ENCODE measurements around the gene APCS.

DNA sequence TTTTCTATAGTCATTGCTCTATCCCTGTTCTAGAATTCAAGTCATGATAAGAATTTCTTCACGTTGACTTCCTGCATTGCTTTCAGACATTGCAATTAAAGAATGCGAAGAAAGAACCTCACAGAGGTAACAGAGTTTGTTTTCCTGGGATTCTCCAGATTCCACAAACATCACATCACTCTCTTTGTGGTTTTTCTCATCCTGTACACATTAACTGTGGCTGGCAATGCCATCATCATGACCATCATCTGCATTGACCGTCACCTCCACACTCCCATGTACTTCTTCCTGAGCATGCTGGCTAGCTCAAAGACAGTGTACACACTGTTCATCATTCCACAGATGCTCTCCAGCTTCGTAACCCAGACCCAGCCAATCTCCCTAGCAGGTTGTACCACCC is 10.6 kb downstream of the APCS start:
- TF ChIP-seq, protein P1, sequence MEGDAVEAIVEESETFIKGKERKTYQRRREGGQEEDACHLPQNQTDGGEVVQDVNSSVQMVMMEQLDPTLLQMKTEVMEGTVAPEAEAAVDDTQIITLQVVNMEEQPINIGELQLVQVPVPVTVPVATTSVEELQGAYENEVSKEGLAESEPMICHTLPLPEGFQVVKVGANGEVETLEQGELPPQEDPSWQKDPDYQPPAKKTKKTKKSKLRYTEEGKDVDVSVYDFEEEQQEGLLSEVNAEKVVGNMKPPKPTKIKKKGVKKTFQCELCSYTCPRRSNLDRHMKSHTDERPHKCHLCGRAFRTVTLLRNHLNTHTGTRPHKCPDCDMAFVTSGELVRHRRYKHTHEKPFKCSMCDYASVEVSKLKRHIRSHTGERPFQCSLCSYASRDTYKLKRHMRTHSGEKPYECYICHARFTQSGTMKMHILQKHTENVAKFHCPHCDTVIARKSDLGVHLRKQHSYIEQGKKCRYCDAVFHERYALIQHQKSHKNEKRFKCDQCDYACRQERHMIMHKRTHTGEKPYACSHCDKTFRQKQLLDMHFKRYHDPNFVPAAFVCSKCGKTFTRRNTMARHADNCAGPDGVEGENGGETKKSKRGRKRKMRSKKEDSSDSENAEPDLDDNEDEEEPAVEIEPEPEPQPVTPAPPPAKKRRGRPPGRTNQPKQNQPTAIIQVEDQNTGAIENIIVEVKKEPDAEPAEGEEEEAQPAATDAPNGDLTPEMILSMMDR (IDR thresholded peaks at IDR 0.05; ENCODE audit: extremely low read depth in 1 of 2, insufficient read depth in 1 of 2, low read depth in 1 of 2, low read length in 2 of 2), result no peak
- TF ChIP-seq, protein P2, sequence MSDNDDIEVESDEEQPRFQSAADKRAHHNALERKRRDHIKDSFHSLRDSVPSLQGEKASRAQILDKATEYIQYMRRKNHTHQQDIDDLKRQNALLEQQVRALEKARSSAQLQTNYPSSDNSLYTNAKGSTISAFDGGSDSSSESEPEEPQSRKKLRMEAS (IDR thresholded peaks at IDR 0.05; ENCODE audit: insufficient read depth, insufficient read length), result no peak
- peak; percentile 45 for TF ChIP-seq POLR2A (IDR thresholded peaks at IDR 0.05; ENCODE audit: low read depth, low read length)
- TF ChIP-seq POLR2AphosphoS5 (IDR thresholded peaks at IDR 0.05; ENCODE audit: insufficient read depth, low read depth, low read length), result no peak
- TF ChIP-seq MYC (IDR thresholded peaks at IDR 0.05; ENCODE audit: low read depth, low read length), result peak; percentile 75
- no peak for TF ChIP-seq EZH2 (IDR thresholded peaks at IDR 0.05; ENCODE audit: borderline replicate concordance, low read depth, low read length, severe bottlenecking)

All from endothelial cell of umbilical vein (primary cell).